Measurements from ENCODE around the gene TNS1.

DNA sequence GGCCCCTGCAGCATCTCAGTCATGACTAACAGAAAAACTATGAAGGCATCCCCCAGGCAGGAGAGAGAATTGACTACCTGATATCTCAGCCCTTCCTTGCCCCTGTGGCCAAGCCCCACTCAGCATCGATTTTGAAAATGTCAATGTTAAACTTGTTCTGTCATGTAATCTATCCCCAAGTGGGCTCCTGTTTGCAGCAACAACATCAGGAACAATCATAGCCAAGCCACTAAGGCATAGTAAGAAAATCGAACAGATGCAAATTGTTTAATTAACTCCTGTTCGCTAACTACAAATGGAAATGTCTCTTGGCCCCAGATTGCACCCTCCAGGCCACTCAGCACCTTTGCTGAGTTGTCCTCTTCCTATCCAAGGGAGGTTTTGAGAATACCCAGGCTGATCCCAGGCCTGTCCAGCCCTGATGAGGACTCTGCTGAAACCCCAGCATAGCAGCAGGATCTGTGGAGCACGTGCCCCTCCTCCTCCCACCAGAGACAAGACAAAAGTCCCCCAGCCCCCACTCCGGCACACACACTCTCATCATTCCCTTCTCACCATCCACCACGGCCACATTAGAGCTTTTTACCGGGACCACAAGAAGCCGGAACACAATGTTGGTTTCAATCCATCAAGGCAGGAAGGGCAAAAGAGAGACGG is 150.1 kb downstream of the TNS1 start:
- TF ChIP-seq, protein P1, sequence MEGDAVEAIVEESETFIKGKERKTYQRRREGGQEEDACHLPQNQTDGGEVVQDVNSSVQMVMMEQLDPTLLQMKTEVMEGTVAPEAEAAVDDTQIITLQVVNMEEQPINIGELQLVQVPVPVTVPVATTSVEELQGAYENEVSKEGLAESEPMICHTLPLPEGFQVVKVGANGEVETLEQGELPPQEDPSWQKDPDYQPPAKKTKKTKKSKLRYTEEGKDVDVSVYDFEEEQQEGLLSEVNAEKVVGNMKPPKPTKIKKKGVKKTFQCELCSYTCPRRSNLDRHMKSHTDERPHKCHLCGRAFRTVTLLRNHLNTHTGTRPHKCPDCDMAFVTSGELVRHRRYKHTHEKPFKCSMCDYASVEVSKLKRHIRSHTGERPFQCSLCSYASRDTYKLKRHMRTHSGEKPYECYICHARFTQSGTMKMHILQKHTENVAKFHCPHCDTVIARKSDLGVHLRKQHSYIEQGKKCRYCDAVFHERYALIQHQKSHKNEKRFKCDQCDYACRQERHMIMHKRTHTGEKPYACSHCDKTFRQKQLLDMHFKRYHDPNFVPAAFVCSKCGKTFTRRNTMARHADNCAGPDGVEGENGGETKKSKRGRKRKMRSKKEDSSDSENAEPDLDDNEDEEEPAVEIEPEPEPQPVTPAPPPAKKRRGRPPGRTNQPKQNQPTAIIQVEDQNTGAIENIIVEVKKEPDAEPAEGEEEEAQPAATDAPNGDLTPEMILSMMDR (IDR thresholded peaks at IDR 0.05), result no peak
- TF ChIP-seq POLR2A (IDR thresholded peaks at IDR 0.05), result no peak

Measured in thyroid gland (tissue), 4 donors.